IMR-90 (cell line): ENCODE measurements around the gene NHP2. TPM values are rescaled to one million over a fixed set of nuclear protein-coding genes. Genes with fewer than 3 reads are reported as not detected.
A peak's percentile ranks its signal among the peaks of the same experiment; 100 is the strongest.

Source experiments
- ATAC-seq: fragments of 200-7000 bp; cut with Tn5 transposase; 2 replicates; pipeline ENCODE4 v1.9.1; 2020; ENCODE audit warnings: low read depth, mild to moderate bottlenecking, moderate library complexity
- BruUV-seq: library from RNA; stranded (reverse); fragments of 400-500 nt; replicated peaks from 2 replicates; lab custom pipeline; 2021; lab: Mats Ljungman, UMichigan
- CTCF ChIA-PET: fragments of 300-600 bp; formaldehyde crosslinking; extraction: SDS; loops from one replicate; lab custom pipeline; 2021; ENCODE audit warnings: antibody characterized with exemption; lab: Yijun Ruan, JAX
- POLR2A ChIA-PET: fragments of 300-600 bp; sonication (Branson Sonifier 250); formaldehyde crosslinking; loops from one replicate; lab custom pipeline; 2022; ENCODE audit warnings: antibody characterized with exemption; ENCODE audit not compliant: unreplicated experiment; lab: Charles Lee
- DNase-seq: peaks from one replicate; pipeline ENCODE4 v3.0.0; 2013
- H2AFZ ChIP-seq: replicated peaks from 2 replicates; pipeline ENCODE3; 2013; ENCODE audit warnings: low read length, mild to moderate bottlenecking; ENCODE audit not compliant: poor library complexity
- H2AK5ac ChIP-seq: 2 replicates; pipeline ENCODE4 v1.6.1; 2013; ENCODE audit warnings: low read depth, low read length, inconsistent platforms
- H2AK9ac ChIP-seq: replicated peaks from 2 replicates; pipeline ENCODE3; 2013; ENCODE audit warnings: mild to moderate bottlenecking, low read depth, low read length, moderate library complexity; ENCODE audit not compliant: poor library complexity
- H2BK120ac ChIP-seq: 2 replicates; pipeline ENCODE4 v1.6.1; 2013; ENCODE audit warnings: low read depth, low read length, inconsistent platforms
- H2BK15ac ChIP-seq: 3 replicates; pipeline ENCODE4 v1.6.1; 2013; ENCODE audit warnings: low read depth, low read length, inconsistent platforms
- H2BK20ac ChIP-seq: 2 replicates; pipeline ENCODE4 v1.6.1; 2013; ENCODE audit warnings: low read depth, mild to moderate bottlenecking, inconsistent platforms, low read length, moderate library complexity
- H2BK5ac ChIP-seq: 2 replicates; pipeline ENCODE4 v1.6.1; 2013; ENCODE audit warnings: mild to moderate bottlenecking, low read depth, low read length, inconsistent platforms; ENCODE audit not compliant: poor library complexity, severe bottlenecking
- H3K14ac ChIP-seq: replicated peaks from 2 replicates; pipeline ENCODE4 v1.6.1; 2013; ENCODE audit warnings: low read depth, low read length, inconsistent platforms
- H3K18ac ChIP-seq: 2 replicates; pipeline ENCODE4 v1.6.1; 2013; ENCODE audit warnings: low read depth, low read length, control low read depth
- H3K23ac ChIP-seq: 2 replicates; pipeline ENCODE4 v1.6.1; 2013; ENCODE audit warnings: low read depth, low read length, inconsistent platforms
- H3K27ac ChIP-seq: 2 replicates; pipeline ENCODE4 v1.5.1; 2013; ENCODE audit warnings: mild to moderate bottlenecking, control low read depth, low read length; ENCODE audit not compliant: insufficient read depth
- H3K27me3 ChIP-seq: 2 replicates; pipeline ENCODE4 v1.6.1; 2013; ENCODE audit warnings: low read length; ENCODE audit not compliant: control insufficient read depth, insufficient read depth
- H3K36me3 ChIP-seq: 2 replicates; pipeline ENCODE4 v1.6.1; 2013; ENCODE audit warnings: low read length, mixed read lengths; ENCODE audit not compliant: control insufficient read depth, insufficient read depth
- H3K4ac ChIP-seq: 2 replicates; pipeline ENCODE4 v1.6.1; 2013; ENCODE audit warnings: low read depth, low read length, inconsistent platforms
- H3K4me1 ChIP-seq: 2 replicates; pipeline ENCODE4 v1.6.1; 2013; ENCODE audit warnings: low read length, mixed read lengths; ENCODE audit not compliant: control insufficient read depth, insufficient read depth
- H3K4me2 ChIP-seq: 2 replicates; pipeline ENCODE4 v1.6.1; 2013; ENCODE audit warnings: low read depth, mild to moderate bottlenecking, control low read depth, low read length, moderate library complexity
- H3K4me3 ChIP-seq: 2 replicates; pipeline ENCODE4 v1.5.1; 2013; ENCODE audit warnings: low read depth, mild to moderate bottlenecking, control low read depth, low read length, moderate library complexity; ENCODE audit not compliant: insufficient read depth
- H3K56ac ChIP-seq: 2 replicates; pipeline ENCODE4 v1.6.1; 2013; ENCODE audit warnings: low read length, inconsistent platforms; ENCODE audit not compliant: insufficient read depth; ENCODE audit errors: extremely low read depth
- H3K79me1 ChIP-seq, 2 experiments: 2 replicates each; pipeline ENCODE4 v1.6.1; 2013; ENCODE audit warnings: low read length in 2 of 2, inconsistent platforms in 1 of 2, low read depth in 1 of 2
- H3K9ac ChIP-seq: 2 replicates; pipeline ENCODE4 v1.6.1; 2013; ENCODE audit warnings: low read depth, low read length, control low read depth
- H3K9me1 ChIP-seq: 2 replicates; pipeline ENCODE4 v1.6.1; 2013; ENCODE audit warnings: low read length, inconsistent platforms; ENCODE audit not compliant: insufficient read depth
- H3K9me3 ChIP-seq: 2 replicates; pipeline ENCODE4 v1.6.1; 2013; ENCODE audit warnings: low read length; ENCODE audit not compliant: control insufficient read depth, insufficient read depth
- H4K20me1 ChIP-seq: 2 replicates; pipeline ENCODE4 v1.6.1; 2013; ENCODE audit warnings: low read length, inconsistent platforms; ENCODE audit not compliant: insufficient read depth
- H4K5ac ChIP-seq: 2 replicates; pipeline ENCODE4 v1.6.1; 2013; ENCODE audit warnings: mild to moderate bottlenecking, low read depth, low read length, control low read depth
- H4K8ac ChIP-seq, 2 experiments: 2 replicates each; pipeline ENCODE4 v1.6.1; 2013; ENCODE audit warnings: low read depth in 2 of 2, low read length in 2 of 2, control low read depth in 1 of 2, inconsistent platforms in 1 of 2
- H4K91ac ChIP-seq: 2 replicates; pipeline ENCODE4 v1.6.1; 2013; ENCODE audit warnings: low read depth, low read length, inconsistent platforms; ENCODE audit not compliant: insufficient read depth
- BHLHE40 ChIP-seq: fragments of 150-350 bp; IDR thresholded peaks from 2 replicates; pipeline ENCODE4 v1.6.1; 2016; ENCODE audit warnings: mild to moderate bottlenecking, low read depth, low read length
- CEBPB ChIP-seq: IDR thresholded peaks from 2 replicates; pipeline ENCODE4 v1.6.1; 2012; ENCODE audit warnings: low read depth, low read length, improper control_type of control experiment
- CHD1 ChIP-seq: IDR thresholded peaks from 2 replicates; pipeline ENCODE4 v1.6.1; 2012; ENCODE audit warnings: low read depth, low read length, improper control_type of control experiment
- CTCF ChIP-seq: conservative IDR thresholded peaks from 2 replicates; pipeline ENCODE4 v1.5.1; 2012; ENCODE audit warnings: mild to moderate bottlenecking, low read depth, low read length, improper control_type of control experiment
- FOS ChIP-seq: fragments of 150-350 bp; IDR thresholded peaks from 2 replicates; pipeline ENCODE4 v1.6.1; 2016; ENCODE audit warnings: low read depth, low read length
- MAFK ChIP-seq: IDR thresholded peaks from 2 replicates; pipeline ENCODE4 v1.6.1; 2012; ENCODE audit warnings: low read depth, low read length, improper control_type of control experiment
- MAZ ChIP-seq: IDR thresholded peaks from 2 replicates; pipeline ENCODE4 v1.6.1; 2012; ENCODE audit warnings: low read depth, mild to moderate bottlenecking, low read length, improper control_type of control experiment, moderate library complexity, borderline replicate concordance
- MXI1 ChIP-seq: IDR thresholded peaks from 2 replicates; pipeline ENCODE4 v1.6.1; 2012; ENCODE audit warnings: low read depth, mild to moderate bottlenecking, low read length, moderate library complexity, borderline replicate concordance
- NFE2L2 ChIP-seq: fragments of 150-350 bp; IDR thresholded peaks from 2 replicates; pipeline ENCODE4 v1.6.1; 2016; ENCODE audit warnings: low read depth, mild to moderate bottlenecking, low read length
- POLR2A ChIP-seq: IDR thresholded peaks from 2 replicates; pipeline ENCODE4 v1.6.1; 2012; ENCODE audit warnings: mild to moderate bottlenecking, low read depth, low read length
- RAD21 ChIP-seq: IDR thresholded peaks from 2 replicates; pipeline ENCODE4 v1.6.1; 2012; ENCODE audit warnings: low read length, improper control_type of control experiment
- RCOR1 ChIP-seq: IDR thresholded peaks from 2 replicates; pipeline ENCODE4 v1.6.1; 2012; ENCODE audit warnings: mild to moderate bottlenecking, low read length, improper control_type of control experiment; ENCODE audit not compliant: insufficient replicate concordance
- RFX5 ChIP-seq: IDR thresholded peaks from 2 replicates; pipeline ENCODE4 v1.8.0; 2012; ENCODE audit warnings: low read depth, mild to moderate bottlenecking, low read length, moderate library complexity
- SMC3 ChIP-seq: fragments of 150-350 bp; IDR thresholded peaks from 2 replicates; pipeline ENCODE4 v1.6.1; 2016; ENCODE audit warnings: low read depth, mild to moderate bottlenecking, antibody characterized with exemption, low read length, moderate library complexity
- USF2 ChIP-seq: fragments of 150-350 bp; IDR thresholded peaks from 2 replicates; pipeline ENCODE4 v1.6.1; 2017; ENCODE audit warnings: mild to moderate bottlenecking, antibody characterized with exemption, low read length, low read depth
- WGBS, 2 experiments: methylation state at CpG; one replicate each; pipeline versions ENCODE4 v1.1.5 to v1.1.7; 2013; ENCODE audit warnings: missing lambda C conversion rate in 2 of 2; ENCODE audit not compliant: insufficient read length in 1 of 2; ENCODE audit errors: extremely low coverage in 2 of 2; 5-methylcytosine and 5-hydroxymethylcytosine counted together
- dilution Hi-C: fragments of 300-500 bp; cut with HindIII; formaldehyde crosslinking; loops from one replicate; pipeline ENCODE4 v1.14.3; 2018; ENCODE audit warnings: low sequenced_read_pairs; ENCODE audit not compliant: unreplicated experiment
- in situ Hi-C: fragments of 300-500 bp; cut with MboI; formaldehyde crosslinking; loops from 3 replicates; pipeline ENCODE4 v1.14.3; 2019; ENCODE audit warnings: low sequenced_read_pairs, inconsistent platforms, mixed read lengths
- intact Hi-C: fragments of 100-400 bp; cut with micrococcal nuclease; formaldehyde crosslinking; loops from 2 replicates; pipeline ENCODE4 v1.10.0; 2022
- polyA plus RNA-seq, 3 experiments: library from polyadenylated mRNA; depleted of rRNA; stranded (reverse); fragments of >200 nt; gene quantifications; 2 replicates each; pipeline ENCODE4 v1.2.3, GENCODE V29; 2012; ENCODE audit warnings: low replicate concordance in 1 of 3
- total RNA-seq: library from RNA; depleted of rRNA; stranded (reverse); fragments of >200 nt; gene quantifications from 2 replicates; pipeline ENCODE4 v1.2.3, GENCODE V29; 2012
- TF ChIP-seq, protein P1 (sequence below): fragments of 150-350 bp; IDR thresholded peaks from 2 replicates; pipeline ENCODE4 v1.6.1; 2016; ENCODE audit warnings: low read depth, mild to moderate bottlenecking, low read length, moderate library complexity, borderline replicate concordance

NHP2 gene
- total and polyA plus RNA-seq, 2 of the 4 experiments (the other 2 are of a cell fraction) = 180 to 278 TPM

GRCh38 chr5:178116143-178116885, 37.4 kb downstream of the NHP2 start:
- Histone ChIP-seq H3K9me3 (no peaks in the 10 kb centered on the region), H3K4me2 (no peak overlapping the region), H4K91ac (no peak overlapping the region), H2BK15ac (no peak overlapping the region), H3K4ac (no peak overlapping the region), H4K8ac (no peak overlapping the region), H3K9ac (no peak overlapping the region), H3K23ac (no peak overlapping the region), H3K9me1 (no peaks in the 10 kb centered on the region), H3K36me3 (no peaks in the 10 kb centered on the region), H2AK9ac (no peak overlapping the region), H2BK5ac (no peak overlapping the region), H2BK120ac (no peak overlapping the region), H4K20me1 (no peaks in the 10 kb centered on the region), H3K27ac (no peak overlapping the region), H4K5ac (no peak overlapping the region), H2AFZ (peak overlapping the region; percentile 32), H3K4me3 (no peak overlapping the region), H3K27me3 (peaks cover 42% of the 10 kb centered on the region), H2BK20ac (no peak overlapping the region), H2AK5ac (no peak overlapping the region), H3K4me1 (peaks cover 2% of the 10 kb centered on the region; the same call in 1 of the 2 replicates), H3K79me1 (no peaks in the 10 kb centered on the region), H3K56ac (no peak overlapping the region), H3K18ac (no peak overlapping the region), H3K14ac (no peak overlapping the region)
- ATAC-seq (no peak), DNase-seq (no peak)
- no TSS peak for BruUV-seq
- 31% methylated on average over 9 of the region's 22 CpGs; no CpG with 5 or more reads in 1 of the 2 experiments for WGBS, 2 experiments
- TF ChIP-seq USF2 (no peak), NFE2L2 (no peak), MAFK (no peak), RFX5 (no peak), MXI1 (no peak), CHD1 (no peak), POLR2A (no peak), RCOR1 (no peak), MAZ (no peak), RAD21 (no peak), CEBPB (no peak), SMC3 (no peak), BHLHE40 (no peak), CTCF (no peak), FOS (no peak)
- TF ChIP-seq, protein P1, sequence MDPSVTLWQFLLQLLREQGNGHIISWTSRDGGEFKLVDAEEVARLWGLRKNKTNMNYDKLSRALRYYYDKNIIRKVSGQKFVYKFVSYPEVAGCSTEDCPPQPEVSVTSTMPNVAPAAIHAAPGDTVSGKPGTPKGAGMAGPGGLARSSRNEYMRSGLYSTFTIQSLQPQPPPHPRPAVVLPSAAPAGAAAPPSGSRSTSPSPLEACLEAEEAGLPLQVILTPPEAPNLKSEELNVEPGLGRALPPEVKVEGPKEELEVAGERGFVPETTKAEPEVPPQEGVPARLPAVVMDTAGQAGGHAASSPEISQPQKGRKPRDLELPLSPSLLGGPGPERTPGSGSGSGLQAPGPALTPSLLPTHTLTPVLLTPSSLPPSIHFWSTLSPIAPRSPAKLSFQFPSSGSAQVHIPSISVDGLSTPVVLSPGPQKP = no peak
- in situ Hi-C loops (no loop called here), intact Hi-C loops (no loop called here), dilution Hi-C loops (no loop called here)
- ChIA-PET CTCF (no interaction called here), POLR2A (no interaction called here)
